HepG2 (cell line): ENCODE data around the gene LINGO1. TPM values are rescaled to one million over a fixed set of nuclear protein-coding genes. Genes with fewer than 3 reads are reported as not detected.

Source experiments
- ATAC-seq: fragments of 200-7000 bp; cut with Tn5 transposase; 3 replicates; pipeline ENCODE4 v1.9.1; 2020; ENCODE audit warnings: mild to moderate bottlenecking, moderate library complexity
- BruUV-seq: library from RNA; stranded (reverse); fragments of 400-500 nt; replicated peaks from 2 replicates; lab custom pipeline; 2021; lab: Mats Ljungman, UMichigan
- CTCF ChIA-PET: fragments of 300-600 bp; formaldehyde crosslinking; extraction: SDS; loops from one replicate; lab custom pipeline; 2021; ENCODE audit warnings: low total read pairs, inconsistent platforms, low intra/inter-chr PET ratio; lab: Yijun Ruan, JAX
- POLR2A ChIA-PET: fragments of 350-600 bp; sonication (Branson Sonifier 250); formaldehyde crosslinking; loops from one replicate; lab custom pipeline; 2020; ENCODE audit warnings: antibody characterized with exemption, inconsistent platforms; lab: Yijun Ruan, JAX
- DNase-seq: peaks from one replicate; pipeline ENCODE4 v3.0.0-alpha.2; 2015; ENCODE audit warnings: low spot score
- FAIRE-seq: peaks from 3 replicates; lab custom pipeline; 2011; peaks lifted over from hg19 to GRCh38; lab: Jason Lieb, UNC
- H2AFZ ChIP-seq: one replicate; pipeline ENCODE4 v1.6.1; 2011; ENCODE audit warnings: low read length, inconsistent platforms
- H3K27ac ChIP-seq: fragments of 300-600 bp; 3 replicates; pipeline ENCODE4 v1.8.0; 2011; ENCODE audit warnings: mixed run types, mild to moderate bottlenecking, mixed read lengths, low read length, inconsistent platforms; ENCODE audit not compliant: insufficient read depth; ENCODE audit errors: extremely low read length
- H3K27me3 ChIP-seq, 2 experiments: fragments of 200-600 bp in 1 of 2; 2 replicates in 1 of 2; 3 replicates in 1 of 2; pipeline versions ENCODE4 v1.6.0 to v1.8.0; 2011; ENCODE audit warnings: low read length in 2 of 2, mild to moderate bottlenecking in 2 of 2, moderate library complexity in 2 of 2, inconsistent platforms in 1 of 2; ENCODE audit not compliant: insufficient read depth in 2 of 2, control insufficient read depth in 1 of 2
- H3K36me3 ChIP-seq, 2 experiments: fragments of 200-600 bp in 1 of 2; replicated peaks in 1 of 2; 2 replicates in 1 of 2; 3 replicates in 1 of 2; pipeline versions ENCODE4 v1.5.1 to v1.8.0; 2011; ENCODE audit warnings: low read length in 2 of 2, inconsistent platforms in 1 of 2; ENCODE audit not compliant: insufficient read depth in 2 of 2, control insufficient read depth in 1 of 2
- H3K4me1 ChIP-seq: 2 replicates; pipeline ENCODE4 v1.5.1; 2012; ENCODE audit warnings: low read length, inconsistent platforms; ENCODE audit not compliant: insufficient read depth
- H3K4me2 ChIP-seq: 2 replicates; pipeline ENCODE4 v1.6.0; 2011; ENCODE audit warnings: low read depth, low read length, inconsistent platforms
- H3K4me3 ChIP-seq, 3 experiments: fragments of 200-600 bp in 1 of 3; sonication (generic), shearing (Covaris generic) in 1 of 3; replicated peaks in 1 of 3; 2 replicates each; pipeline ENCODE4 v1.5.1; 2011 to 2016; ENCODE audit warnings: low read length in 3 of 3, inconsistent platforms in 2 of 3, low read depth in 2 of 3, mild to moderate bottlenecking in 2 of 3, control low read depth in 1 of 3, mixed read lengths in 1 of 3; ENCODE audit not compliant: insufficient read depth in 1 of 3
- H3K79me2 ChIP-seq: one replicate; pipeline ENCODE4 v1.6.1; 2011; ENCODE audit warnings: low read length, inconsistent platforms; ENCODE audit not compliant: insufficient read depth
- H3K9ac ChIP-seq: 2 replicates; pipeline ENCODE4 v1.6.0; 2011; ENCODE audit warnings: mild to moderate bottlenecking, low read depth, low read length, inconsistent platforms; ENCODE audit not compliant: insufficient read depth
- H3K9me3 ChIP-seq: 2 replicates; pipeline ENCODE4 v1.5.1; 2012; ENCODE audit warnings: mild to moderate bottlenecking, low read length
- H4K20me1 ChIP-seq: 2 replicates; pipeline ENCODE4 v1.6.0; 2011; ENCODE audit warnings: inconsistent platforms, mild to moderate bottlenecking, low read length, moderate library complexity; ENCODE audit not compliant: insufficient read depth
- JARID2 ChIP-seq: sonication (generic); formaldehyde crosslinking; IDR thresholded peaks from 2 replicates; pipeline ENCODE4 v1.8.1; 2023; ENCODE audit warnings: missing genetic modification reagents, inconsistent platforms; ENCODE audit not compliant: insufficient replicate concordance
- KDM3A ChIP-seq: IDR thresholded peaks from 2 replicates; pipeline ENCODE4 v1.6.1; 2018; ENCODE audit warnings: low read depth, missing compliant biosample characterization
- SMAD1 ChIP-seq: sonication (generic); formaldehyde crosslinking; IDR thresholded peaks from 2 replicates; pipeline ENCODE4 v1.4.0; 2020; ENCODE audit warnings: missing genetic modification reagents, low read depth, mild to moderate bottlenecking, borderline replicate concordance
- YEATS4 ChIP-seq: sonication (generic); formaldehyde crosslinking; IDR thresholded peaks from 2 replicates; pipeline ENCODE4 v1.4.0; 2020; ENCODE audit warnings: missing genetic modification reagents, borderline replicate concordance
- ZNF446 ChIP-seq: sonication (generic); formaldehyde crosslinking; IDR thresholded peaks from 2 replicates; pipeline ENCODE4 v1.5.0; 2020; ENCODE audit warnings: mild to moderate bottlenecking, missing genetic modification reagents
- ZSCAN30 ChIP-seq: sonication (generic); formaldehyde crosslinking; IDR thresholded peaks from 2 replicates; pipeline ENCODE4 v1.5.0; 2020; ENCODE audit warnings: mild to moderate bottlenecking, missing genetic modification reagents
- WGBS: methylation state at CpG from one replicate; pipeline ENCODE4 v1.1.6; 2017; ENCODE audit warnings: low lambda C conversion rate; 5-methylcytosine and 5-hydroxymethylcytosine counted together
- in situ Hi-C: cut with HindIII; loops from 2 replicates; pipeline ENCODE4 v1.10.0; 2017; ENCODE audit warnings: low pct_unique_long_range_greater_than_20kb; ENCODE audit not compliant: extremely low pct_ligation_motif_present
- intact Hi-C: fragments of 100-400 bp; cut with micrococcal nuclease; formaldehyde crosslinking; loops from one replicate; pipeline ENCODE4 v1.10.0; 2022; ENCODE audit not compliant: unreplicated experiment
- polyA plus RNA-seq, 8 experiments: library from polyadenylated mRNA; depleted of rRNA in 3 of 8; stranded (reverse) in 7 of 8; unstranded in 1 of 8; fragments of >200 nt; fragmentation: Illumina TruSeq in 4 of 8; extraction: Trizol in 4 of 8; gene quantifications; 2 replicates each; pipeline versions ENCODE4 v1.2.1 to v1.2.3, GENCODE V29; 2011 to 2016; ENCODE audit warnings: low read depth in 4 of 8, missing spikeins in 1 of 8, mixed read lengths in 1 of 8; ENCODE audit not compliant: insufficient read depth in 1 of 8
- total RNA-seq, 5 experiments: library from RNA; depleted of rRNA; stranded (reverse); fragments of >200 nt; fragmentation: Illumina TruSeq; extraction: Trizol; gene quantifications; 2 replicates each; pipeline ENCODE4 v1.2.3, GENCODE V29; 2016; ENCODE audit warnings: low read depth in 1 of 5
- TF ChIP-seq, protein P1 (sequence below): sonication (generic); formaldehyde crosslinking; conservative IDR thresholded peaks from 2 replicates; pipeline ENCODE4 v1.5.0; 2020; ENCODE audit warnings: missing genetic modification reagents
- TF ChIP-seq, protein P2 (sequence below): sonication (generic); formaldehyde crosslinking; IDR thresholded peaks from 2 replicates; pipeline ENCODE4 v1.5.0; 2020; ENCODE audit warnings: missing genetic modification reagents
- TF ChIP-seq, protein P3 (sequence below): sonication (generic); formaldehyde crosslinking; IDR thresholded peaks from 2 replicates; pipeline ENCODE4 v1.8.1; 2022; ENCODE audit warnings: low read depth, mild to moderate bottlenecking, missing genetic modification reagents
- TF ChIP-seq, protein P4 (sequence below): sonication (generic); formaldehyde crosslinking; IDR thresholded peaks from 2 replicates; pipeline ENCODE4 v1.4.0; 2020; ENCODE audit warnings: missing genetic modification reagents
- TF ChIP-seq, protein P5 (sequence below): conservative IDR thresholded peaks from 2 replicates; pipeline ENCODE4 v1.6.1; 2018; ENCODE audit warnings: missing genetic modification reagents
- TF ChIP-seq, protein P6 (sequence below): IDR thresholded peaks from 2 replicates; pipeline ENCODE4 v1.6.1; 2016; ENCODE audit warnings: missing biosample characterization, missing genetic modification reagents, low read depth

Gene LINGO1
- total and polyA plus RNA-seq, 2 of the 13 experiments (the other 11 are each of a cell fraction or from before 2014, with no cell fraction given): 0.07 TPM; not detected in 1

DNA sequence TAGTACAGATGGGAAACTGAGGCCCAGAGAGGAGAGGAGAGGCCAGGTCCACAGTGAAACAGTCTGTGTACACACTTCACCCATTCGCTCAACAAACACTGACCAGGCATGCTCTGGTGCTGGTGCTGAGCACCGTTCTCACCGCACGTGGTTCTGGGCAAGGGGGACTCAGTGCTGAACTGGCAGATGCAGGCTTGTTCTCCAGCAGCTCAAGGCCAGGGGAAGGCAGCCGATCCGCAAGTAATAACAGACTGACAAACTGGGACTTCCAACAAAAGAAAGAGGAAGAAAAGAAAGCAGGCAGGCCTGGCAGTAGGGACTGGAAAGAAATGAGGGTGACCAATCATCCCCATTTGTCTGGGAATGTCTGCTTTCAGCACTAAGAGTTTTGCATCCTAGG lies 25.6 kb upstream of the LINGO1 start (continued):
- TF ChIP-seq, protein P1, sequence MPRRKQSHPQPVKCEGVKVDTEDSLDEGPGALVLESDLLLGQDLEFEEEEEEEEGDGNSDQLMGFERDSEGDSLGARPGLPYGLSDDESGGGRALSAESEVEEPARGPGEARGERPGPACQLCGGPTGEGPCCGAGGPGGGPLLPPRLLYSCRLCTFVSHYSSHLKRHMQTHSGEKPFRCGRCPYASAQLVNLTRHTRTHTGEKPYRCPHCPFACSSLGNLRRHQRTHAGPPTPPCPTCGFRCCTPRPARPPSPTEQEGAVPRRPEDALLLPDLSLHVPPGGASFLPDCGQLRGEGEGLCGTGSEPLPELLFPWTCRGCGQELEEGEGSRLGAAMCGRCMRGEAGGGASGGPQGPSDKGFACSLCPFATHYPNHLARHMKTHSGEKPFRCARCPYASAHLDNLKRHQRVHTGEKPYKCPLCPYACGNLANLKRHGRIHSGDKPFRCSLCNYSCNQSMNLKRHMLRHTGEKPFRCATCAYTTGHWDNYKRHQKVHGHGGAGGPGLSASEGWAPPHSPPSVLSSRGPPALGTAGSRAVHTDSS (CRISPR knock-in tag): no peak
- TF ChIP-seq, protein P2, sequence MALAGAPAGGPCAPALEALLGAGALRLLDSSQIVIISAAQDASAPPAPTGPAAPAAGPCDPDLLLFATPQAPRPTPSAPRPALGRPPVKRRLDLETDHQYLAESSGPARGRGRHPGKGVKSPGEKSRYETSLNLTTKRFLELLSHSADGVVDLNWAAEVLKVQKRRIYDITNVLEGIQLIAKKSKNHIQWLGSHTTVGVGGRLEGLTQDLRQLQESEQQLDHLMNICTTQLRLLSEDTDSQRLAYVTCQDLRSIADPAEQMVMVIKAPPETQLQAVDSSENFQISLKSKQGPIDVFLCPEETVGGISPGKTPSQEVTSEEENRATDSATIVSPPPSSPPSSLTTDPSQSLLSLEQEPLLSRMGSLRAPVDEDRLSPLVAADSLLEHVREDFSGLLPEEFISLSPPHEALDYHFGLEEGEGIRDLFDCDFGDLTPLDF (CRISPR knock-in tag): no peak
- TF ChIP-seq ZNF446 (CRISPR knock-in tag) (no peak), ZSCAN30 (CRISPR knock-in tag) (no peak), YEATS4 (CRISPR knock-in tag) (no peak)
- TF ChIP-seq, protein P3, sequence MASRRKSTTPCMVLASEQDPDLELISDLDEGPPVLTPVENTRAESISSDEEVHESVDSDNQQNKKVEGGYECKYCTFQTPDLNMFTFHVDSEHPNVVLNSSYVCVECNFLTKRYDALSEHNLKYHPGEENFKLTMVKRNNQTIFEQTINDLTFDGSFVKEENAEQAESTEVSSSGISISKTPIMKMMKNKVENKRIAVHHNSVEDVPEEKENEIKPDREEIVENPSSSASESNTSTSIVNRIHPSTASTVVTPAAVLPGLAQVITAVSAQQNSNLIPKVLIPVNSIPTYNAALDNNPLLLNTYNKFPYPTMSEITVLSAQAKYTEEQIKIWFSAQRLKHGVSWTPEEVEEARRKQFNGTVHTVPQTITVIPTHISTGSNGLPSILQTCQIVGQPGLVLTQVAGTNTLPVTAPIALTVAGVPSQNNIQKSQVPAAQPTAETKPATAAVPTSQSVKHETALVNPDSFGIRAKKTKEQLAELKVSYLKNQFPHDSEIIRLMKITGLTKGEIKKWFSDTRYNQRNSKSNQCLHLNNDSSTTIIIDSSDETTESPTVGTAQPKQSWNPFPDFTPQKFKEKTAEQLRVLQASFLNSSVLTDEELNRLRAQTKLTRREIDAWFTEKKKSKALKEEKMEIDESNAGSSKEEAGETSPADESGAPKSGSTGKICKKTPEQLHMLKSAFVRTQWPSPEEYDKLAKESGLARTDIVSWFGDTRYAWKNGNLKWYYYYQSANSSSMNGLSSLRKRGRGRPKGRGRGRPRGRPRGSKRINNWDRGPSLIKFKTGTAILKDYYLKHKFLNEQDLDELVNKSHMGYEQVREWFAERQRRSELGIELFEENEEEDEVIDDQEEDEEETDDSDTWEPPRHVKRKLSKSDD (CRISPR knock-in tag): no peak

DNA sequence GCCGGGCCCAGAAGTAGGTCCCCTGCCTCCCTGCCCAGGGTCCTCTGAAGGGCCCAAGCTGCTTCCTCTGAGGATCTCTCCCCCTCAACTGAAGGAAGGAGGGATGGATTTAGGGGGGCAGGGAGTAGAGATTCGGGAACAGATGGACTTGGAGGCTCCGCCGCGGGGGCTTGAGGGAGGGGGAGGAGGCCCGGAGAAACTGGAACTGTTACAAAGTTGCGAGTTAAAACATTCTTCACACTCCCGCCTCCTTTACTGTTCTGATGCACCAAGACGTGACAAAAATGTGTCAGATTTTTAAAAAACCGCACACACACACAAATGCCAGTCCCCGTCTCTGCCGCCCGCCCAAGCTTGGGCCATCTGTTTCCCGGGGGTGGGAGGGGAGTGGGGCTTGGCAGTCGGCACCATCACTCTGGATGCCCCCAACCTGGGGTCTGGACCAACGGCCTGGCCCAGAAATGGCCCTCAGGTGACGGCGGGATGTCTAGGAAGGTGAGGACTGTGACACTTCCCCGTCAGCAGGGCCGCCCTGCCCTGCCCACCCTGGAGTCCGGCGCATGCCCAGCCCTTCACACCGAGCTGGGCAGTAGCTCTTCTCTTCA lies 25.0 kb upstream of the LINGO1 start:
- Histone ChIP-seq H3K79me2 (no peaks in the 10 kb centered on the region), H3K4me2 (no peak overlapping the region), H3K4me3 (no peak overlapping the region), H3K9ac (no peak overlapping the region), H3K4me1 (no peaks in the 10 kb centered on the region), H3K36me3 (no peaks in the 10 kb centered on the region), H4K20me1 (no peaks in the 10 kb centered on the region), H3K27ac (no peak overlapping the region), H3K9me3 (peaks cover 6% of the 10 kb centered on the region; the same call in 1 of the 2 replicates), H2AFZ (no peak overlapping the region), H3K27me3 (peaks cover 3 to 17% of the 10 kb centered on the region in 2 experiments)
- in situ Hi-C loops: no loop called here
- ChIA-PET POLR2A (no interaction called here), CTCF (no interaction called here)
- BruUV-seq: no TSS peak
- no peak for FAIRE-seq
- intact Hi-C loops: loop anchor here (2.0 kb wide), 1 partner anchor 163 kb away; no protein-coding TSS in a partner anchor
- DNase-seq: no peak
- 38% methylated on average over 10 of the region's 23 CpGs for WGBS
- no peak for ATAC-seq
- no peak for TF ChIP-seq SMAD1 (CRISPR knock-in tag)
- TF ChIP-seq, protein P4, sequence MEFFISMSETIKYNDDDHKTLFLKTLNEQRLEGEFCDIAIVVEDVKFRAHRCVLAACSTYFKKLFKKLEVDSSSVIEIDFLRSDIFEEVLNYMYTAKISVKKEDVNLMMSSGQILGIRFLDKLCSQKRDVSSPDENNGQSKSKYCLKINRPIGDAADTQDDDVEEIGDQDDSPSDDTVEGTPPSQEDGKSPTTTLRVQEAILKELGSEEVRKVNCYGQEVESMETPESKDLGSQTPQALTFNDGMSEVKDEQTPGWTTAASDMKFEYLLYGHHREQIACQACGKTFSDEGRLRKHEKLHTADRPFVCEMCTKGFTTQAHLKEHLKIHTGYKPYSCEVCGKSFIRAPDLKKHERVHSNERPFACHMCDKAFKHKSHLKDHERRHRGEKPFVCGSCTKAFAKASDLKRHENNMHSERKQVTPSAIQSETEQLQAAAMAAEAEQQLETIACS (CRISPR knock-in tag): no peak
- TF ChIP-seq, protein P5, sequence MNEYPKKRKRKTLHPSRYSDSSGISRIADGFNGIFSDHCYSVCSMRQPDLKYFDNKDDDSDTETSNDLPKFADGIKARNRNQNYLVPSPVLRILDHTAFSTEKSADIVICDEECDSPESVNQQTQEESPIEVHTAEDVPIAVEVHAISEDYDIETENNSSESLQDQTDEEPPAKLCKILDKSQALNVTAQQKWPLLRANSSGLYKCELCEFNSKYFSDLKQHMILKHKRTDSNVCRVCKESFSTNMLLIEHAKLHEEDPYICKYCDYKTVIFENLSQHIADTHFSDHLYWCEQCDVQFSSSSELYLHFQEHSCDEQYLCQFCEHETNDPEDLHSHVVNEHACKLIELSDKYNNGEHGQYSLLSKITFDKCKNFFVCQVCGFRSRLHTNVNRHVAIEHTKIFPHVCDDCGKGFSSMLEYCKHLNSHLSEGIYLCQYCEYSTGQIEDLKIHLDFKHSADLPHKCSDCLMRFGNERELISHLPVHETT: no peak
- TF ChIP-seq KDM3A (CRISPR knock-in tag): no peak
- TF ChIP-seq, protein P6, sequence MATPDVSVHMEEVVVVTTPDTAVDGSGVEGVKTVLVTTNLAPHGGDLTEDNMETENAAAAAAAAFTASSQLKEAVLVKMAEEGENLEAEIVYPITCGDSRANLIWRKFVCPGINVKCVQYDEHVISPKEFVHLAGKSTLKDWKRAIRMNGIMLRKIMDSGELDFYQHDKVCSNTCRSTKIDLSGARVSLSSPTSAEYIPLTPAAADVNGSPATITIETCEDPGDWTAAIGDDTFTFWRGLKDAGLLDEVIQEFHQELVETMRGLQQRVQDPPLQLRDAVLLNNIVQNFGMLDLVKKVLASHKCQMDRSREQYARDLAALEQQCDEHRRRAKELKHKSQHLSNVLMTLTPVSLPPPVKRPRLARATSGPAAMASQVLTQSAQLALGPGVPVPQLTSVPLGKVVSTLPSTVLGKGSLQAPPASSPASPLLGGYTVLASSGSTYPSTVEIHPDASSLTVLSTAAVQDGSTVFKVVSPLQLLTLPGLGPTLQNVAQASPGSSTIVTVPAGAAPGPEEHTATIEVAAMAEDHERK (CRISPR knock-in tag): no peak
- no peak for TF ChIP-seq JARID2 (CRISPR knock-in tag)
